GM10248 (cell line): ENCODE measurements around the gene INO80B.
"Not testable (repeated sequence)": the region's sequence is repeated elsewhere in the genome, so short reads cannot be mapped to it uniquely, and the experiment has no call there.

Experiments
- CTCF ChIA-PET: fragments of 300-600 bp; sonication (Branson Sonifier 250); formaldehyde crosslinking; extraction: SDS; loops from one replicate; lab custom pipeline; 2021; ENCODE audit warnings: antibody characterized with exemption; lab: Yijun Ruan, JAX
- POLR2A ChIA-PET: fragments of 350-650 bp; sonication (Branson Sonifier 250); formaldehyde crosslinking; extraction: SDS; loops from one replicate; lab custom pipeline; 2020; ENCODE audit warnings: antibody characterized with exemption; lab: Yijun Ruan, JAX
- DNase-seq: peaks from one replicate; pipeline ENCODE4 v3.0.0; 2012; ENCODE audit errors: extremely low spot score
- TF ChIP-seq, protein P1 (sequence below): IDR thresholded peaks from 2 replicates; pipeline ENCODE4 v1.5.1; 2012; ENCODE audit warnings: mild to moderate bottlenecking, low read depth; ENCODE audit errors: extremely low read depth, missing control alignments, control extremely low read depth

Gene INO80B

DNA sequence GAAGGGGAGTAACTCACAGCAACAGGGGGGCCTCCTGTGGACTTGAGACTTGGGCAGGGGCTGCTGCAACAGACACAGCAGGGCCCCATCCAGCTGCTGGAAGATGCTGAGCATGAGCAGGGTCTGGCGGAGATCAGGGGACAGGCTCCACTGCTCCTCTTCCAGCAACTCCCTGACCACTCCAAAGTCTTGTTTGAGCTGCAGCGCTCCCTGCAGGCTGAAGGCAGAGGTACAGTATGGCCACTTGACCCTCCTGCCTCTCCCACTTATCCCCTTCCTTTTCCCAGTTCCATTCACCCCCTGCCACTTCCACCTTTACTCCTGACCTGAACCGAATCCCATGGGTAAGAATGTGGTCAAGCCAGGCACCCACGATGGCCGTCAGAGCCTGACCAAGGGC, 20.0 kb downstream of the INO80B start:
- ChIA-PET POLR2A (interaction anchor here (1.0 kb wide), 1 partner anchor 17 kb away, joined by 4 read pairs; the partner anchor contains the start of gene WBP1), CTCF (interaction anchor here (1.1 to 4.1 kb wide), 18 partner anchors 8 to 652 kb away, joined by 3 to 27 read pairs (median 5); partner anchors contain the start of genes CCDC142, INO80B, MOGS and TTC31)
- DNase-seq = no peak
- TF ChIP-seq, protein P1, sequence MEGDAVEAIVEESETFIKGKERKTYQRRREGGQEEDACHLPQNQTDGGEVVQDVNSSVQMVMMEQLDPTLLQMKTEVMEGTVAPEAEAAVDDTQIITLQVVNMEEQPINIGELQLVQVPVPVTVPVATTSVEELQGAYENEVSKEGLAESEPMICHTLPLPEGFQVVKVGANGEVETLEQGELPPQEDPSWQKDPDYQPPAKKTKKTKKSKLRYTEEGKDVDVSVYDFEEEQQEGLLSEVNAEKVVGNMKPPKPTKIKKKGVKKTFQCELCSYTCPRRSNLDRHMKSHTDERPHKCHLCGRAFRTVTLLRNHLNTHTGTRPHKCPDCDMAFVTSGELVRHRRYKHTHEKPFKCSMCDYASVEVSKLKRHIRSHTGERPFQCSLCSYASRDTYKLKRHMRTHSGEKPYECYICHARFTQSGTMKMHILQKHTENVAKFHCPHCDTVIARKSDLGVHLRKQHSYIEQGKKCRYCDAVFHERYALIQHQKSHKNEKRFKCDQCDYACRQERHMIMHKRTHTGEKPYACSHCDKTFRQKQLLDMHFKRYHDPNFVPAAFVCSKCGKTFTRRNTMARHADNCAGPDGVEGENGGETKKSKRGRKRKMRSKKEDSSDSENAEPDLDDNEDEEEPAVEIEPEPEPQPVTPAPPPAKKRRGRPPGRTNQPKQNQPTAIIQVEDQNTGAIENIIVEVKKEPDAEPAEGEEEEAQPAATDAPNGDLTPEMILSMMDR = peak; percentile 43

DNA sequence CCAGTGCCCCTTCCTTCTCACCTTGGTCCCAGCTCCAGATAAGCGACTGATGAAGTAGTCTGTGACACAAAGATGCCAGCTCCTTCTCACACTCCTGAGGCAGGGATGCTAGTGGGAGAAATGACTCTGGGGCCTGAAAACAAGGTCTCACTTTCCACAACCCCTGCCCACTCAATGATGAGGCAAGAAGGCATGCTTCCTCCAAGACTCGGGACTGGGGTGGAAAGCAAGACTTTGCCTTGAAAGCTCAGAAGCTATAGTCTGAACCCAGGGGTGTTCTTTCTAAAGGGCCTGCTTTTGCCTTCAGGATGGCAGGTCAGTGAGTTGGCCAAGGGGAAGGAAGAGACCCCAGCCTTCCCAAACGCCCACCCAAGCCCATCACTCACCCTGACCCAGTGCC, 26.5 kb downstream of the INO80B start:
- DNase-seq = no peak
- ChIA-PET CTCF (interaction anchor here (0.8 to 5.3 kb wide), 16 partner anchors 8 to 232 kb away, joined by 3 to 106 read pairs (median 8); partner anchors contain the start of genes MOGS, MRPL53, PCGF1 and WBP1), POLR2A (interaction anchor here (0.6 to 1.2 kb wide), 5 partner anchors 14 to 658 kb away, joined by 3 to 4 read pairs (median 3); no protein-coding TSS in a partner anchor)
- TF ChIP-seq, protein P1 = no peak

DNA sequence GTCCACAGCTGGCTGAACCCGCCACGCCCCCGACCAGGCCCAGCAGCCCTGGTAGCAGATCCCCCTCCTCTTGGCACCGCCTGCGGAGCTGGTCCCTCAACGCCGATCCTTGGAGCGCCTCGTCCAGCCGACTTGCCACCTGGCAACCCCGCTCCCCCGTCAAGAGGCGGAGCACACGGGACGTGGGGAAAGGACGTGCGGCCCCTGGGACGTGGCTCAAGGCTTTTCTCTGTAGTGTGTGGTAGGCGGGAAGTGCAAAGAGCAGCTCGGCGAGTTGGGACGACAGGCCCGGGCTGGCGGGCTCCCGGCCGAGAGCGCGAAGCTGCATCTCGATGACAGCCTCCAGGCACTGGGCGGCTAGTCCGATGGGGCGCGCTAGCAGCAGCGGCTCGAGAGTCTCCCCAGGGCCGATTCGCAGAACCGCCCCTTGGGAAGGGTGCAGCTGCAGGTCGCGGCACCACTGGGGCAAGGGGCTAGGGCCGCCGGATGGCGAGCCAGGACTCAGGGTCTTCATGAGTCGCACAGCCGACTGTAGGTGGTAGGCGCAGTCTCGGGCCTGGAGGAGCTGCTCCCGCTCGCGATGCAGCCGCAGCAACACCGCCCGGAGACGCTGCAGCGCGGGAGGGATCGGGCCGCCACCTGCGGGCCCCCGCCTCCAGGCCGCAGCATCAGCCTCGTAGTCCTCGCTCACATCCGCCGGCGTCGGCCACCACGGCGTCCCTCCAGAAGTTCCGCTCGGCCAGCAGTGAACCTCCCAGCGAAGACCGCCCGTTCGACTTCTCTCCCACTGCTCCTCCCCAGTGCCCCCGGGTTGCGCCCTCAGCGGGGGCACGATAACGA, 27.3 kb downstream of the INO80B start:
- TF ChIP-seq, protein P1 = no peak
- DNase-seq = peak; percentile 67
- ChIA-PET POLR2A (interaction anchor here (0.6 to 1.9 kb wide), 5 partner anchors 10 to 304 kb away, joined by 3 to 4 read pairs (median 4); partner anchors contain the start of genes INO80B and MRPL53), CTCF (interaction anchor here (0.9 to 5.3 kb wide), 34 partner anchors 8 to 147 kb away, joined by 3 to 106 read pairs (median 5); partner anchors contain the start of genes AUP1, HTRA2, INO80B and LBX2)

DNA sequence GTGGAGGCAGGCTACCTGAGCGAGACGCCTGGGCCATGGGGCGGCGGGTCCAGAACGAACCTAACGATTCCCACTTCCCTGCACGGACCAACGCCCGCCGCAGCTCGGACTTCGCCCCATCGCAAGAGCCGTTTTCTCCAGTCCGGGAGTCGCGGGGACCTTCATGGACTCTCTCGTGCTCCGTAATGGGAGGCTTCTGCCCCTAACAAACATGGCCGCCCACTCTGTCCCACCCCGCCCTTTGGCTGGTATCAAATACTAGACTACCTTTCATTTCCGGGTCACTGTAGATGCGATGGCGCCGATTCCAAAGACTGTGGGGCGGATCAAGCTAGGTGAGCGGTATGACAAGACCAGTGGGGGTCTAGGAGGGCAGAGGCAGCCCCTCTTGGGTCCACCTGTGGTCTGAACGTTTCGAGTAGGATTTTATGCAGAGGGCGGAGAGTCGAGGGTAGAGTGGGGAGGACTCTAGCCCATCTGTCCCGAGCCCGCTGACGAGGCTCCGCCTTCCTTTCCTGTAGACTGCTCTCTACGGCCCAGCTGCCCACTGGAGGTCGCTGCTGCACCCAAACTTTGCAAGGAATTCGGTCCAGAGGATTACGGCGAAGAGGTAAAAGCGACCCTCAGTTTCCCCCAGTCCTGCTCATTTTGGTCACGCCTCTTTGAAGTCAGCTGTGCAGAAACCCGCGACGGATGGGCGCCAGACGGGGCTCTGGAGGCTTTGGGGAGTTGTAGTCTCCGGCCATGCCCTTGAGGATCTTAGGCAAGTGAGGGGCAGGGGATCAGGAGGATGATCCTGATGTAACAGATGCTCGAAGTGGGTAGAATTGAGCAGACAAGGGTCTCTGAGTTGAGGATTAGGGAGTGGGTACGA, 28.2 kb downstream of the INO80B start, which contains the start of the genes CCDC142 and TTC31:
Gene CCDC142, minus strand, starts transcription at position 198 of the 874 bp plus-strand sequence. Its CDS starts 161 bp downstream, at position 37.
Gene TTC31, plus strand, starts transcription at position 281 of the 874 bp plus-strand sequence. Its CDS starts 15 bp downstream, at position 296.
- TF ChIP-seq, protein P1 = peak; percentile 88
- peak; percentile 93 for DNase-seq
- CTCF ChIA-PET = interaction anchor here (0.9 to 5.3 kb wide), 32 partner anchors 9 to 127 kb away, joined by 3 to 106 read pairs (median 6); partner anchors contain the start of genes AUP1, HTRA2, INO80B and LBX2
- POLR2A ChIA-PET = interaction anchor here (1.1 to 1.9 kb wide), 2 partner anchors 11 to 28 kb away, joined by 3 to 4 read pairs; partner anchors contain the start of genes INO80B and MRPL53

DNA sequence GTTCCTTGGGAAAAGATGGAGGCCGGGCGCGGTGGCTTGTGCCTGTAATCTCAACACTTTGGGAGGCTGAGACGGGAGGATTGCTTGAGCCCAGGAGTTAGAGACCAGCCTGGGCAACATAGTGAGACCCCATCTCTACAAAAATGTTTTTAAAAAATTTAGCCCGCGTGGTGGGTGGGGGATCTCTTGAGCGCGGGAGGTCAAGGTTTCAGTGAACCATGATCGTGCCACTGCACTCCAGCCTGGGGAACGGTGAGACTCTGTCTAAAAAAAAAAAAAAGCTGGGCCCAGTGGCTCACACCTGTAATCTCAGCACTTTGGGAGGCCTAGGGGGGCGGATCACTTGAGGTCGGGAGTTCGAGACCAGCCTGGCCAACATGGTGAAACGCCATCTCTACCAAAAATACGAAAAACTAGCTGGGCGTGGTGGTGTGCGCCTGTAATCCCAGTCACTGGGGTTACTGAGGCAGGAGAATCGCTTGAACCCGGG, 28.8 kb downstream of the INO80B start:
- ChIA-PET POLR2A (interaction anchor here (1.9 kb wide), 1 partner anchor 12 kb away, joined by 4 read pairs; the partner anchor contains the start of gene MRPL53), CTCF (interaction anchor here (1.0 to 5.3 kb wide), 20 partner anchors 9 to 127 kb away, joined by 3 to 106 read pairs (median 10); partner anchors contain the start of genes AUP1, HTRA2, INO80B and LBX2)
- DNase-seq = not testable (repeated sequence)

DNA sequence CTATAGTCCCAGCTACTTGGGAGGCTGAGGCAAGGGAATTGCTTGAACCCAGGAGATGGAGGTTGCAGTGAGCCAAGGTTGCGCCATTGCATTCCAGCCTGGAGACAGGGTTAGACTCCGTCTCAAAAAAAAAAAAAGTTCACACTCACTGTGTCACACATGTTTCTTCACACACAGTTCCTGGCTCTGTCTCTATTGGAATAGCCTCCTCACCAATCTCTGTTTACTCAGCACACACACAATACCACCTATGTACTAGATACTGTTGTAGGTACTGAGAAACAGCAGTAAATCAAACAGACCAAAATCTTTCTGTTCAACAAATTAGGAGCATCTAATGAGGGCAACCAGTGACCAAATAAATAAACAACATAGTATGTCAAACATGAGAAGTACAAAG, 31.3 kb downstream of the INO80B start:
- TF ChIP-seq, protein P1 = no peak
- no peak for DNase-seq
- POLR2A ChIA-PET = no interaction called here
- CTCF ChIA-PET = interaction anchor here (3.3 kb wide), 1 partner anchor 102 kb away, joined by 15 read pairs; no protein-coding TSS in a partner anchor
